WTC11 (cell line): ENCODE results near the gene CD180.

Experiments used
- CTCF ChIP-seq: fragments of 200-600 bp; IDR thresholded peaks from 2 replicates; pipeline ENCODE4 v1.8.0; 2022; ENCODE audit warnings: antibody characterized with exemption
- TCF7 ChIP-seq: sonication (generic); formaldehyde crosslinking; IDR thresholded peaks from 2 replicates; pipeline ENCODE4 v1.8.0; 2022; ENCODE audit warnings: mild to moderate bottlenecking, low read depth, missing genetic modification reagents, moderate library complexity
- TEAD4 ChIP-seq: sonication (generic); formaldehyde crosslinking; IDR thresholded peaks from 2 replicates; pipeline ENCODE4 v1.8.0; 2022; ENCODE audit warnings: mild to moderate bottlenecking, missing genetic modification reagents
- ZNF232 ChIP-seq: sonication (generic); formaldehyde crosslinking; IDR thresholded peaks from 2 replicates; pipeline ENCODE4 v1.8.0; 2022; ENCODE audit warnings: mild to moderate bottlenecking, missing genetic modification reagents

GRCh38 chr5:67192719-67193438, 3.7 kb downstream of the CD180 start:
- TF ChIP-seq TEAD4 (no peak), TCF7 (CRISPR knock-in tag) (no peak), ZNF232 (no peak), CTCF (no peak)
